ENCODE results near the gene IL27RA. TPM values are rescaled to one million over a fixed set of nuclear protein-coding genes. Genes with fewer than 3 reads are reported as not detected.
A peak's percentile ranks its signal among the peaks of the same experiment; 100 is the strongest.
"Not testable (repeated sequence)": the region's sequence is repeated elsewhere in the genome, so short reads cannot be mapped to it uniquely, and the experiment has no call there.

The IL27RA gene
- total RNA-seq, 1 experiment from 2014 or later = 2.7 TPM

- CTCF ChIA-PET = interaction anchor here (0.6 kb wide), 2 partner anchors 53 to 436 kb away, joined by 3 read pairs; no protein-coding TSS in a partner anchor
Observed at GRCh38 chr19:14035706-14036105, 4.1 kb downstream of the IL27RA start.

GRCh38 chr19:14039181-14039580 is 7.6 kb downstream of the IL27RA start:
- Mint-ChIP-seq H3K36me3 (ENCODE audit: insufficient read depth, unreplicated experiment) (peaks cover 6% of the 10 kb centered on the region), H3K4me1 (ENCODE audit: insufficient read depth, unreplicated experiment) (no peaks in the 10 kb centered on the region), H3K9me3 (ENCODE audit: unreplicated experiment) (no peaks in the 10 kb centered on the region), H3K27me3 (ENCODE audit: insufficient read depth, unreplicated experiment) (no peaks in the 10 kb centered on the region), H3K27ac (ENCODE audit: low read depth, unreplicated experiment) (no peak overlapping the region), H3K4me3 (ENCODE audit: unreplicated experiment) (no peak overlapping the region)
- ChIA-PET CTCF (interaction anchor here (0.6 to 0.7 kb wide), 2 partner anchors 20 to 132 kb away, joined by 3 to 5 read pairs; no protein-coding TSS in a partner anchor), POLR2A (no interaction called here)
- TF ChIP-seq CTCF (IDR thresholded peaks at IDR 0.05; ENCODE audit: unreplicated experiment) = no peak
- BruUV-seq (replicated peaks) = no TSS peak
- no peak for DNase-seq (ENCODE audit: unreplicated experiment)
- intact Hi-C loops (cut with micrococcal nuclease) = no loop called here

More at GRCh38 chr19:14035706-14036105, 4.1 kb downstream of the IL27RA start:
- intact Hi-C loops (cut with micrococcal nuclease) = no loop called here
- Mint-ChIP-seq H3K4me3 (ENCODE audit: unreplicated experiment) (no peak overlapping the region), H3K36me3 (ENCODE audit: insufficient read depth, unreplicated experiment) (peaks cover 6% of the 10 kb centered on the region), H3K27ac (ENCODE audit: low read depth, unreplicated experiment) (no peak overlapping the region), H3K9me3 (ENCODE audit: unreplicated experiment) (no peaks in the 10 kb centered on the region), H3K4me1 (ENCODE audit: insufficient read depth, unreplicated experiment) (peaks cover 12% of the 10 kb centered on the region), H3K27me3 (ENCODE audit: insufficient read depth, unreplicated experiment) (no peaks in the 10 kb centered on the region)
- POLR2A ChIA-PET = no interaction called here
- BruUV-seq (replicated peaks) = no TSS peak
- no peak for DNase-seq (ENCODE audit: unreplicated experiment)
- no peak for TF ChIP-seq CTCF (IDR thresholded peaks at IDR 0.05; ENCODE audit: unreplicated experiment)

- TF ChIP-seq CTCF (IDR thresholded peaks at IDR 0.05; ENCODE audit: unreplicated experiment) = peak; percentile 52
- ChIA-PET CTCF (interaction anchor here (0.6 to 2.6 kb wide), 18 partner anchors 9 to 164 kb away, joined by 3 to 10 read pairs (median 4); partner anchors contain the start of genes MISP3 and PALM3), POLR2A (interaction anchor here (0.7 kb wide), 1 partner anchor 1389 kb away, joined by 3 read pairs; no protein-coding TSS in a partner anchor)
- DNase-seq (ENCODE audit: unreplicated experiment) = peak; percentile 72
- not testable (repeated sequence) for H3K27me3 Mint-ChIP-seq (ENCODE audit: insufficient read depth, unreplicated experiment); BruUV-seq (replicated peaks); H3K4me1 Mint-ChIP-seq (ENCODE audit: insufficient read depth, unreplicated experiment); H3K9me3 Mint-ChIP-seq (ENCODE audit: unreplicated experiment); H3K4me3 Mint-ChIP-seq (ENCODE audit: unreplicated experiment); H3K36me3 Mint-ChIP-seq (ENCODE audit: insufficient read depth, unreplicated experiment)
- intact Hi-C loops (cut with micrococcal nuclease) = loop anchor here (1.0 kb wide), 1 partner anchor 163 kb away; no protein-coding TSS in a partner anchor
- H3K27ac Mint-ChIP-seq (ENCODE audit: low read depth, unreplicated experiment) = peak overlapping the region; percentile 77
Observed at GRCh38 chr19:14042659-14043608, 11.4 kb downstream of the IL27RA start.

- BruUV-seq (replicated peaks) = not testable (repeated sequence)
Observed at GRCh38 chr19:14047866-14048265, 16.3 kb downstream of the IL27RA start.

More at GRCh38 chr19:14047866-14048265, 16.3 kb downstream of the IL27RA start:
- H3K36me3 Mint-ChIP-seq (ENCODE audit: insufficient read depth, unreplicated experiment); H3K9me3 Mint-ChIP-seq (ENCODE audit: unreplicated experiment); H3K4me3 Mint-ChIP-seq (ENCODE audit: unreplicated experiment); H3K4me1 Mint-ChIP-seq (ENCODE audit: insufficient read depth, unreplicated experiment); intact Hi-C loops (cut with micrococcal nuclease); H3K27me3 Mint-ChIP-seq (ENCODE audit: insufficient read depth, unreplicated experiment); DNase-seq (ENCODE audit: unreplicated experiment); H3K27ac Mint-ChIP-seq (ENCODE audit: low read depth, unreplicated experiment): not testable (repeated sequence)
- POLR2A ChIA-PET = interaction anchor here (0.6 to 1.1 kb wide), 2 partner anchors 103 to 172 kb away, joined by 3 to 5 read pairs; no protein-coding TSS in a partner anchor
- CTCF ChIA-PET = interaction anchor here (0.6 to 2.0 kb wide), 8 partner anchors 10 to 174 kb away, joined by 3 to 12 read pairs (median 4); partner anchors contain the start of gene IL27RA
